Transverse colon (tissue), 4 donors: ENCODE measurements around the gene PCDHB8. TPM values are rescaled to one million over a fixed set of nuclear protein-coding genes. Genes with fewer than 3 reads are reported as not detected.
"Not testable (repeated sequence)": the region's sequence is repeated elsewhere in the genome, so short reads cannot be mapped to it uniquely, and the experiment has no call there.

Experiments
- DNase-seq: peaks from one replicate; pipeline ENCODE4 v3.0.0-alpha.2; 2019
- H3K27ac ChIP-seq, 4 donors: fragments of 200-600 bp; sonication (generic); 2 replicates each; pipeline ENCODE4 v1.5.1; 2016 to 2018; ENCODE audit warnings: inconsistent platforms in 4 of 4
- H3K27me3 ChIP-seq: fragments of 200-600 bp; sonication (generic); 2 replicates; pipeline ENCODE4 v1.5.1; 2017; ENCODE audit warnings: inconsistent platforms
- H3K36me3 ChIP-seq, 4 donors: fragments of 200-600 bp; sonication (generic); 2 replicates each; pipeline ENCODE4 v1.5.1; 2017 to 2019; ENCODE audit warnings: inconsistent platforms in 4 of 4
- H3K4me1 ChIP-seq, 4 donors: fragments of 200-600 bp; sonication (generic); 2 replicates each; pipeline ENCODE4 v1.5.1; 2017 to 2020; ENCODE audit warnings: inconsistent platforms in 4 of 4
- H3K4me3 ChIP-seq, 4 donors: fragments of 200-600 bp; sonication (generic); 1 replicate in 1 of 4; 2 replicates in 3 of 4; pipeline versions ENCODE4 v1.5.1 to v1.6.1; 2017 to 2019; ENCODE audit warnings: inconsistent platforms in 4 of 4
- H3K9me3 ChIP-seq, 2 donors: fragments of 200-600 bp; sonication (generic); 2 replicates each; pipeline ENCODE4 v1.5.1; 2017 to 2019; ENCODE audit warnings: inconsistent platforms in 2 of 2
- CTCF ChIP-seq, 5 experiments: fragments of 200-600 bp in 3 of 5; fragments of 450-650 bp in 2 of 5; sonication (generic) in 3 of 5; IDR thresholded peaks; 1 replicate in 2 of 5; 2 replicates in 3 of 5; pipeline ENCODE4 v1.5.1; 2016 to 2017; ENCODE audit warnings: antibody characterized with exemption in 5 of 5, inconsistent platforms in 3 of 5, mild to moderate bottlenecking in 2 of 5, moderate library complexity in 1 of 5
- EP300 ChIP-seq: sonication (generic); formaldehyde crosslinking; IDR thresholded peaks from one replicate; pipeline ENCODE4 v1.6.1; 2017; ENCODE audit warnings: antibody characterized with exemption, low read depth
- POLR2A ChIP-seq: fragments of 450-650 bp; IDR thresholded peaks from one replicate; pipeline ENCODE4 v1.6.1; 2016; ENCODE audit warnings: antibody characterized with exemption, mild to moderate bottlenecking, moderate library complexity
- POLR2AphosphoS5 ChIP-seq, 3 donors: sonication (generic); formaldehyde crosslinking; IDR thresholded peaks; one replicate each; pipeline ENCODE4 v1.6.1; 2016; ENCODE audit warnings: antibody characterized with exemption in 3 of 3
- WGBS, 2 donors: methylation state at CpG; one replicate each; pipeline ENCODE4 v1.1.5; 2018; ENCODE audit warnings: low coverage in 1 of 2; 5-methylcytosine and 5-hydroxymethylcytosine counted together
- in situ Hi-C, 4 donors: fragments of 200-750 bp; cut with MboI; loops; one replicate each; pipeline versions ENCODE4 v1.15.0 to v1.15.1; 2017; ENCODE audit warnings: low sequenced_read_pairs in 3 of 4, low pct_ligation_motif_present in 1 of 4, low pct_unique_long_range_greater_than_20kb in 1 of 4
- intact Hi-C: fragments of 100-400 bp; cut with DNase I; formaldehyde crosslinking; loops from one replicate; pipeline ENCODE4 v1.15.1; 2023; ENCODE audit warnings: low total_unique reads
- total RNA-seq, 4 donors: library from RNA; depleted of rRNA; stranded (reverse); fragments of >200 nt; gene quantifications; one replicate each; pipeline ENCODE4 v1.1.0, GENCODE V29; 2016

Gene PCDHB8
- total RNA-seq, 4 donors from 2014 or later: 0.14 to 0.16 TPM; not detected in 2

GRCh38 chr5:141223112-141223783, 45.7 kb downstream of the PCDHB8 start, which contains the start of gene PCDHB14:
TSS of gene PCDHB14 (plus strand) at chr5:141223343. CDS start at chr5:141223506, 163 bp downstream.
- no peak for DNase-seq
- H3K36me3 ChIP-seq: no peaks in the 10 kb centered on the region
- H3K4me1 ChIP-seq: peaks cover 0 to 2% (median 0%) of the 10 kb centered on the region in 4 donors
- TF ChIP-seq POLR2A (no peak), POLR2AphosphoS5 (IDR thresholded peaks at IDR 0.05) (no peak), CTCF (IDR thresholded peaks at IDR 0.05) (peak in 2 of 5 experiments; percentile 6 to 16), EP300 (no peak)
- in situ Hi-C loops (loop anchor here (25.0 kb wide), 2 partner anchors 164 to 339 kb away; partner anchors contain the start of genes PCDHGA7 (in 1 of the 4), PCDHGA8 (in 1 of the 4), PCDHGB4 (in 1 of the 4) and PCDHGB5 (in 1 of the 4)), intact Hi-C loops (no loop called here)
- peaks cover 44 to 68% of the 10 kb centered on the region in 2 donors for H3K9me3 ChIP-seq
- H3K27me3 ChIP-seq: no peaks in the 10 kb centered on the region
- H3K4me3 ChIP-seq: peak within 1 kb of the TSS in 1 of 4 donors; percentile 28
- 28 to 45% methylated on average over 10 to 15 of the region's 15 CpGs for WGBS, 2 donors
- H3K27ac ChIP-seq: no peak within 1 kb of the TSS

- 59% methylated on average over 17 of the region's 40 CpGs; no CpG with 5 or more reads in 1 of the 2 donors for WGBS, 2 donors
- H3K36me3 ChIP-seq, H3K4me1 ChIP-seq, H3K4me3 ChIP-seq, DNase-seq, H3K27ac ChIP-seq, H3K27me3 ChIP-seq, intact Hi-C loops: not testable (repeated sequence)
- in situ Hi-C loops: loop anchor here (25.0 kb wide), 2 partner anchors 162 to 337 kb away; partner anchors contain the start of genes PCDHGA7 (in 1 of the 4), PCDHGA8 (in 1 of the 4), PCDHGB4 (in 1 of the 4) and PCDHGB5 (in 1 of the 4)
- H3K9me3 ChIP-seq: peaks cover 47 to 62% of the 10 kb centered on the region in 2 donors
These were observed 47.3 kb downstream of the PCDHB8 start for GRCh38 chr5:141224844-141225243.

GRCh38 chr5:141225421-141225820, 47.8 kb downstream of the PCDHB8 start:
- WGBS, 2 donors: 48 to 100% methylated on average over 1 to 15 of the region's 30 CpGs
- H3K4me1 ChIP-seq, in situ Hi-C loops, intact Hi-C loops, H3K4me3 ChIP-seq, H3K27me3 ChIP-seq, H3K27ac ChIP-seq, DNase-seq, H3K36me3 ChIP-seq: not testable (repeated sequence)
- peaks cover 44 to 62% of the 10 kb centered on the region in 2 donors for H3K9me3 ChIP-seq

Other genes starting within 250 kb of the PCDHB8 start
- under 1 TPM in 2 of 4 donors, not detected in 2; 0.41 to 0.48 TPM for gene PCDHAC2, start 211.3 kb upstream of the PCDHB8 start, total RNA-seq
- gene PCDHB1, start 126.4 kb upstream of the PCDHB8 start, total RNA-seq: not detected
- 1 to 10 TPM in 3 of 4 donors, under 1 TPM in 1; 0.80 to 1.9 (median 1.2) TPM for gene PCDHB2, start 83.2 kb upstream of the PCDHB8 start, total RNA-seq
- under 1 TPM in 3 of 4 donors, not detected in 1; 0.64 to 0.82 (median 0.80) TPM for gene PCDHB3, start 77.3 kb upstream of the PCDHB8 start, total RNA-seq
- 1 to 10 TPM in 1 of 4 donors, under 1 TPM in 3; 0.68 to 2.2 (median 0.77) TPM for gene PCDHB4, start 56.0 kb upstream of the PCDHB8 start, total RNA-seq
- 1 to 10 TPM in 3 of 4 donors, not detected in 1; 1.1 to 3.0 (median 1.3) TPM for gene PCDHB5, start 42.6 kb upstream of the PCDHB8 start, total RNA-seq
- under 1 TPM in 2 of 4 donors, not detected in 2; 0.14 to 0.32 TPM for gene PCDHB6, start 27.7 kb upstream of the PCDHB8 start, total RNA-seq
- 1 to 10 TPM in 1 of 4 donors, under 1 TPM in 3; 0.37 to 1.6 (median 0.67) TPM for gene PCDHB7, start 5.1 kb upstream of the PCDHB8 start, total RNA-seq
- gene PCDHB16, start 4.6 kb downstream of the PCDHB8 start, total RNA-seq: 1 to 10 TPM in 1 of 4 donors, under 1 TPM in 3; 0.20 to 1.6 (median 0.65) TPM
- gene PCDHB9, start 9.4 kb downstream of the PCDHB8 start, total RNA-seq: 1 to 10 TPM in 1 of 4 donors, under 1 TPM in 2, not detected in 1; 0.40 to 1.6 (median 0.64) TPM
- 1 to 10 TPM in 1 of 4 donors, under 1 TPM in 2, not detected in 1; 0.68 to 1.1 (median 0.79) TPM for gene PCDHB10, start 14.6 kb downstream of the PCDHB8 start, total RNA-seq
- gene PCDHB11, start 21.8 kb downstream of the PCDHB8 start, total RNA-seq: 1 to 10 TPM in 1 of 4 donors, under 1 TPM in 3; 0.20 to 1.5 (median 0.61) TPM
- 1 to 10 TPM in 2 of 4 donors, under 1 TPM in 2; 0.40 to 1.9 (median 1.1) TPM for gene PCDHB12, start 30.9 kb downstream of the PCDHB8 start, total RNA-seq
- gene PCDHB13, start 36.1 kb downstream of the PCDHB8 start, total RNA-seq: 1 to 10 TPM; 1.8 to 4.1 (median 2.5) TPM
- 1 to 10 TPM; 1.4 to 3.3 (median 2.8) TPM for gene PCDHB14, start 45.6 kb downstream of the PCDHB8 start, total RNA-seq
- 1 to 10 TPM in 3 of 4 donors, under 1 TPM in 1; 0.75 to 5.6 (median 1.1) TPM for gene PCDHB15, start 67.6 kb downstream of the PCDHB8 start, total RNA-seq
- gene SLC25A2, start 126.3 kb downstream of the PCDHB8 start, total RNA-seq: 1 to 10 TPM in 2 of 4 donors, not detected in 2; 1.4 to 1.8 TPM
- 10 to 100 TPM; 41.9 to 62.5 (median 50.3) TPM for gene TAF7, start 143.0 kb downstream of the PCDHB8 start, total RNA-seq
- gene PCDHGA1, start 152.7 kb downstream of the PCDHB8 start, total RNA-seq: under 1 TPM in 2 of 4 donors, not detected in 2; 0.55 to 0.64 TPM
- gene PCDHGA2, start 161.0 kb downstream of the PCDHB8 start, total RNA-seq: 1 to 10 TPM in 3 of 4 donors, under 1 TPM in 1; 0.68 to 1.9 (median 1.6) TPM
- gene PCDHGA3, start 166.0 kb downstream of the PCDHB8 start, total RNA-seq: 1 to 10 TPM in 2 of 4 donors, under 1 TPM in 2; 0.55 to 4.9 (median 1.1) TPM
- 10 to 100 TPM in 1 of 4 donors, 1 to 10 TPM in 2, under 1 TPM in 1; 0.96 to 10.5 (median 3.4) TPM for gene PCDHGB1, start 172.3 kb downstream of the PCDHB8 start, total RNA-seq
- 10 to 100 TPM in 1 of 4 donors, 1 to 10 TPM in 2, not detected in 1; 1.4 to 18.0 (median 1.6) TPM for gene PCDHGA4, start 177.2 kb downstream of the PCDHB8 start, total RNA-seq
- gene PCDHGB2, start 182.2 kb downstream of the PCDHB8 start, total RNA-seq: 10 to 100 TPM in 1 of 4 donors, 1 to 10 TPM in 3; 2.1 to 12.7 (median 3.2) TPM
- gene PCDHGA5, start 186.4 kb downstream of the PCDHB8 start, total RNA-seq: 1 to 10 TPM in 3 of 4 donors, not detected in 1; 2.5 to 4.1 (median 3.4) TPM
- 1 to 10 TPM; 1.4 to 3.8 (median 2.6) TPM for gene PCDHGB3, start 192.5 kb downstream of the PCDHB8 start, total RNA-seq
- gene PCDHGA6, start 196.1 kb downstream of the PCDHB8 start, total RNA-seq: 1 to 10 TPM; 2.4 to 7.5 (median 3.7) TPM
- gene PCDHGA7, start 205.0 kb downstream of the PCDHB8 start, total RNA-seq: 1 to 10 TPM; 2.0 to 8.6 (median 3.2) TPM
- gene PCDHGB4, start 209.9 kb downstream of the PCDHB8 start, total RNA-seq: 1 to 10 TPM in 2 of 4 donors, under 1 TPM in 2; 0.40 to 4.4 (median 2.4) TPM
- 10 to 100 TPM in 1 of 4 donors, 1 to 10 TPM in 3; 1.5 to 11.5 (median 2.5) TPM for gene PCDHGA8, start 214.8 kb downstream of the PCDHB8 start, total RNA-seq
- 10 to 100 TPM in 2 of 4 donors, 1 to 10 TPM in 2; 5.3 to 23.3 (median 9.2) TPM for gene PCDHGB5, start 220.2 kb downstream of the PCDHB8 start, total RNA-seq
- gene PCDHGA9, start 225.0 kb downstream of the PCDHB8 start, total RNA-seq: 1 to 10 TPM; 1.2 to 4.6 (median 3.4) TPM
- gene PCDHGB6, start 230.2 kb downstream of the PCDHB8 start, total RNA-seq: 1 to 10 TPM; 1.9 to 5.9 (median 4.7) TPM
- gene PCDHGA10, start 235.2 kb downstream of the PCDHB8 start, total RNA-seq: 1 to 10 TPM; 4.0 to 6.5 (median 6.1) TPM
- gene PCDHGB7, start 239.9 kb downstream of the PCDHB8 start, total RNA-seq: 10 to 100 TPM in 1 of 4 donors, 1 to 10 TPM in 3; 7.0 to 10.1 (median 9.1) TPM
- gene PCDHGA11, start 243.3 kb downstream of the PCDHB8 start, total RNA-seq: 1 to 10 TPM; 2.6 to 5.8 (median 4.4) TPM